GM19324 (cell line): ENCODE results near the gene ITGB5.

Experiments
- ATAC-seq: cut with Tn5 transposase; IDR thresholded peaks from one replicate; pipeline ENCODE4 v1.9.1; 2021; ENCODE audit warnings: mild to moderate bottlenecking, moderate library complexity; ENCODE audit not compliant: unreplicated experiment, low FRiP score

Gene ITGB5

DNA sequence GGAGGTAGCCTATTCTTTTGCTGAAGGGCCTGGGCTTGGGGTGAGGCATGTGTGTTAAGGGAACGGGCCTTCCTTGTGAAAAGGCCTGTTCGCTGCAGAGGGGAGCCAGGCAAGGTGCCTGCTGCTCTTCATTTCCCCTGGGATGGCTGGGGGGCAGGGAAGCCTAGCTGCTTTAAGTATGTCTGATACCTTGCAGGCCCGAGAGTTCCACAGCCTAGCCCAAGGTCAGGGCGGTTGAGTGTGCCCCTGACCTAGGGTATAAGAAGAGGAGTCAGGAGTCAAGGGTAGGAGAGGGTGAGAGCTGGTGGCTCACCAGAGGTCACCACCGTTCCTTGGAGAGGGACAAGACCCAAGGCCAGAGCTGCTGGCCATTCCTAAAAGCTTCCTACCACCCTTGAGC, 110.3 kb downstream of the ITGB5 start:
- ATAC-seq = no peak

- no peak for ATAC-seq
These were observed 111.3 kb downstream of the ITGB5 start for GRCh38 chr3:124775877-124776276.

- no peak for ATAC-seq
These were observed 112.2 kb downstream of the ITGB5 start for GRCh38 chr3:124774841-124775402.

GRCh38 chr3:124774327-124774718, 112.8 kb downstream of the ITGB5 start:
- ATAC-seq = no peak

DNA sequence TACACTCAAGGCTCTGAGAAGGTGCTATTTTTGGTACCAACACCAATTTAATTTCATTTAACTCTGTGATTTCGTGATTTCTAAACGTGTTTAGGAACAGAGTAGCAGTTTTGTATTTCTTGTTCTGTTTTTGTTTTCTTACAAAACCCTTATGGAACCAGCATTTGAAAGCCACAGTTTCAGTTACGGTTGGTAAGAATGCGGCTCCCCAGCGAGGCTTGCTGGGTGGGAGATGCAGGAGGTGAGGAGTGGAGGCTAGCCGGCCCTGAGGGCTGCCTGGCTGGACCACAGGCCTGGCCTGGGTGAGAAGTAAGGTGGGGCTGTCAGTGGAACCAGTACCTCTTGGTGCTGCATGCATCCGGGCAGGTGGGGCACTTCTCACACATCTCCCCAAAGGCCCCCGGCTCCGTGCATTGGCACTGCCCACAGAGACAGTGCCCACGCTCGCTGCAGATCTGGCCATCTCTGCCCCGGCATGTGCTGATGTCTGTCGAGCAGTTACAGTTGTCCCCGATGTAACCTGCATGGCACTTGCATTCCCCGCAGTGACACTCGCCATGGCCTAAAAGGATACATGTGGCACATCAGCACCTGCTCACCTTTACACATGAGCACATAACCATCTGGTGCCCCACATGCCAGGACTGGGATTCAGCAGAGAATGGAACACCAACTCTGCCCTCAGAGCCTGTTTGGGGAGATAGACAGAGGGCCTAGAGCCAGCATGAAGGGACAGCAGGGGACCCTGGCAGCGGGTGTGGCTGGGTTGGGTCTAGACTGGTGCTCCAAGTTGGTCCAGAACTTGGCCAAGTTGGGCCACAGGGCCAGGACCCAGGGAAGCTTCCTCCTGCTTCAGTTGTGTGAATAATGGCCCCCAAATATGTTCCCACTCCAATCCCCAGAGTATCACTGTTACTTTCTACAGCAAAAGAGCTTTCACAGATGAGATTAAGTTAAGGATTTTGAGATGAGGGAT, 113.5 kb downstream of the ITGB5 start:
- ATAC-seq = no peak

- no peak for ATAC-seq
These were observed 114.9 kb downstream of the ITGB5 start for GRCh38 chr3:124772081-124772831.

DNA sequence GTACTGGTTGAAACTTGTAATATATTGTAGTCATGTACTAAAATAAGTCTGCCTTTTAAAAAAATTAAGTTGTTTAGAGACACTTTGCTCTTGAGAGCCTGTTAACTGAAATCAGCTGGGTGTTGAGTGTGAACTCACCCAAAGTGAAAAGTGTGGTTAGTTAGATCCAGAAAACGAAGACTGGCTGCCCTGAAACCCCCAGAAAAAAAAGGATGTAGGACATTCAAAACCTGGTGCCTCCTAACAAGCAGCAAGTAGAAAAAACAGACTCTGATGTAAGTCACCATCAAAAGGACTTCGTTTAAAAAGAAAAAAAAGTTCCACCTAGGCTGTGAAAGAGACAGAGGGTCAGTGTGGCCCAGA, 116.1 kb downstream of the ITGB5 start:
- no peak for ATAC-seq

DNA sequence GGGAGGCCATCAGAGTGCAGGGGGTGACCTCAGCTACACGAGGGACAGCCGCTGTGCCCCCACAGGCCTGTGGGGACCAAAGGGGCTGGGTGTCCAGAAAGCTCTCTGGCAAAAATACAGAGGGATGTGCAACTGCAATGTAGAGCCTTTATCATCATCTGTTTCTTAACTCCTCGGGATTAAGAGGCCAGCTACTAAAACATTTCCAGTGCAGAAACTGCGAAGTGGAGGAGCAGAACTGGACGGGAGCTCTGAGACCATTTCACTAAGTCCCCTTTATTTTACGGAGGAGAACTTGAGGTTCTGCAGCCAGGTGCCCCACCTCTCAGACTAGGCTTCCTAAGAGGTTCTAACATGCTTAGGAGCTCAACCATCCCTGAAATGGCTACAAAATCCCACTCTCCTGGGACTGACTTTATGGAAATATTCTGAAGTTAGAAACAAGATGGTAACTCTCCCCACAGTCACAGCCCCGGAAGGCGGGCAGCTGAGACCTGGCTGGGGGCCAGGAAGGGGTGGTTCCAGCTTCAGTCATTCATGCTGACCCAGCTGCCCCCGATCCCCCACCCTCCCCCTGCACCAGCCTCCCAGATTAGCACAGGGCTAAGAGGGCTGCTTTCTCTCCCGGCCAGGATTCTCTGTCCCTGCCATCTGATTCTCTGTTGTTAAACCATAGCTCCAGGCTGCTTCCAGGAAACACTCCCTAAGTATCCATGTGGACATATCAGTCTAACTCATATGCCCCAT, 116.7 kb downstream of the ITGB5 start:
- ATAC-seq = no peak

DNA sequence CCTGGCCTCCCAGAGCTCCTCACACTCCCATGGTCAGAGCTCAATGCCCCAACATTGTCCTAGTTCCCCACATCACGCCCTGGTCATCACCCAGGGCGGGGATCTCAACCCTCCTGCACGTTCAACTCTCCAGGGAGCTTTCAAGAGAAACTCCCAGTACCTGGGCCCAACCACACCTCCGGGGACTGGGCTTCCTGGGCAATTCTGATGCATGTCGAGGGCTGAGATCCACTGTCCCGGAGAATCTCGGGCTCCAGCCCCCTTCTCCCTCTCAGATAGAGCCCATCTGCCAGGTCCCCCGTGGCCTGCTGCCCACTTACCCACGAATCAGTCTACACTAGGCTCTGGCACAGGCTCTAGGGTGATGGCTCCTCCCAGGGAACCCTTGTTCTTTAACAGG, 117.7 kb downstream of the ITGB5 start:
- no peak for ATAC-seq

DNA sequence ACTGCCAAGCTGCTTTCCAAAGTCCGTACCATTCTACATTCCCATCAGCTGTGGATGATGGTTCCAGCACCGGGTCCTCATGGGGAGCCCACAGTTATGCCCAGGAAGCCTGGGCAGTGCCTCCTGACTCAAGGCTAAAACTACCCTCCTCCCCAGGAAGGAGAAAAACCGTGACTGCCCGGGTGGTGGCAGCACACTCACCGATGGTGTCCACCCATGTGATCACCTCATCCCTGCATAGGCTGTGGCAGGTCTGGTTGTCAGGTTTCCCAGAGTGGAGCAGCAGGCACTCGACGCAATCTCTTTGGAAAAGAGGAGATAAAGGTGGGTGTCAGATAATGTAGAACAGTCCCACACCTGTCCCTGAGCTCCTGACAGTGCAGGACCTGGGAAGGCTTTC, 118.4 kb downstream of the ITGB5 start:
- no peak for ATAC-seq

- ATAC-seq = no peak
These were observed 119.5 kb downstream of the ITGB5 start for GRCh38 chr3:124767691-124768090.

- ATAC-seq = no peak
These were observed 119.9 kb downstream of the ITGB5 start for GRCh38 chr3:124767264-124767663.

GRCh38 chr3:124766113-124767095, 120.8 kb downstream of the ITGB5 start:
- no peak for ATAC-seq

GRCh38 chr3:124765197-124765840, 121.8 kb downstream of the ITGB5 start:
- no peak for ATAC-seq

GRCh38 chr3:124764746-124765145, 122.4 kb downstream of the ITGB5 start:
- no peak for ATAC-seq

DNA sequence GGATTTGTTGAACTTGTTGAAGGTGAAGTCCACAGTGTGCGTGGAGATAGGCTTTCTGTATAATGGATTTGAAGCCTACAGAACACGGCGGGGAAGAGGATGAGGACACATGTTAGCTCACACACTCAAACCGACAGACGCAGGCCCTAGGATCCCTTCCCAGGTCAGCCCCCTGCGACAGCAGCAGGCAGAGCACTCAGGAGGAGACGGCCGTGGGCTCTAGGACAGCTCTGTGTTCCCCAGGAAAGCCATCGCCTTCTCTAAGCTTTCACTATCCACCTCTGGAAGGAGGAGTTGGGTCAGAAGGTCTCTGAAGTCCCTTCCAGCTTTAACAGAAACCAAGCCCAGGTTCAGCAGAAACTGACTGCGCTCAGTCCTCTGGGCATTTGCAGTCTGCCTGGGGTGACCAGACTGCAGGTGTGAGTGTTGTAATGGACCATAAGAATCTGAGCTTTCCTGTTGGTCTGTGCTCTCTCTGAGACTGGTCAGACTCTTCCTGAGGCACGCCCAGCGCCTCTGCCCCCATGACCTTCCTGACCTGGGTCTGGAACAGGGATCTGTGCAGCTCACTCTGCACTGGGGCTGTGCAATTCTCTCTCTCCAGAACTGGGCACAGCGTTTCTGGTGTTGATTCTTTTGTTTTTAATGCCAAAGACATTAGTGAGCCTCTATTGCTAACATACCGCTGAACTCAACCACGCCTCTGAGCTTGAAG, 123.4 kb downstream of the ITGB5 start:
- no peak for ATAC-seq

- no peak for ATAC-seq
These were observed 124.0 kb downstream of the ITGB5 start for GRCh38 chr3:124763206-124763605.

GRCh38 chr3:124762661-124763011, 124.5 kb downstream of the ITGB5 start:
- ATAC-seq = no peak
